HG03442 (cell line): ENCODE measurements around the gene PTGER4.
"Not testable (repeated sequence)": the region's sequence is repeated elsewhere in the genome, so short reads cannot be mapped to it uniquely, and the experiment has no call there.

ENCODE experiments used
- ATAC-seq: cut with Tn5 transposase; IDR thresholded peaks from one replicate; pipeline ENCODE4 v1.9.1; 2021; ENCODE audit warnings: mild to moderate bottlenecking, moderate library complexity; ENCODE audit not compliant: unreplicated experiment

Gene PTGER4

GRCh38 chr5:40679913-40680681 lies at the start of gene PTGER4:
Gene PTGER4 (plus strand): TSS chr5:40679915. CDS start chr5:40680994, 1,079 bp downstream.
- peak; percentile 25 for ATAC-seq

GRCh38 chr5:40630126-40630525 lies 49.6 kb upstream of the PTGER4 start:
- no peak for ATAC-seq

GRCh38 chr5:40631236-40631635 lies 48.5 kb upstream of the PTGER4 start:
- no peak for ATAC-seq

GRCh38 chr5:40634154-40634553 lies 45.6 kb upstream of the PTGER4 start:
- ATAC-seq: no peak

- ATAC-seq: no peak
Measured at GRCh38 chr5:40634593-40634992, 45.1 kb upstream of the PTGER4 start.

- ATAC-seq: not testable (repeated sequence)
Measured at GRCh38 chr5:40639531-40639930, 40.2 kb upstream of the PTGER4 start.

GRCh38 chr5:40646266-40646665 lies 33.4 kb upstream of the PTGER4 start:
- ATAC-seq: no peak

- ATAC-seq: no peak
Measured at GRCh38 chr5:40648150-40648549, 31.6 kb upstream of the PTGER4 start.

GRCh38 chr5:40649463-40650030 lies 30.2 kb upstream of the PTGER4 start:
- ATAC-seq: no peak

GRCh38 chr5:40651201-40651600 lies 28.5 kb upstream of the PTGER4 start:
- no peak for ATAC-seq

GRCh38 chr5:40652441-40653220 lies 27.1 kb upstream of the PTGER4 start:
- ATAC-seq: no peak

GRCh38 chr5:40653221-40654022 lies 26.3 kb upstream of the PTGER4 start:
- ATAC-seq: no peak

GRCh38 chr5:40654377-40654991 lies 25.2 kb upstream of the PTGER4 start:
- no peak for ATAC-seq

GRCh38 chr5:40655138-40655537 lies 24.6 kb upstream of the PTGER4 start:
- ATAC-seq: no peak

GRCh38 chr5:40656091-40656490 lies 23.6 kb upstream of the PTGER4 start:
- ATAC-seq: not testable (repeated sequence)

GRCh38 chr5:40656766-40657165 lies 22.9 kb upstream of the PTGER4 start:
- no peak for ATAC-seq

- ATAC-seq: no peak
Measured at GRCh38 chr5:40660751-40661150, 19.0 kb upstream of the PTGER4 start.

GRCh38 chr5:40665635-40666298 lies 13.9 kb upstream of the PTGER4 start:
- no peak for ATAC-seq

GRCh38 chr5:40666657-40667056 lies 13.1 kb upstream of the PTGER4 start:
- no peak for ATAC-seq

- ATAC-seq: no peak
Measured at GRCh38 chr5:40667161-40667663, 12.5 kb upstream of the PTGER4 start.
